ENCODE results near the gene ATF6.

DNA sequence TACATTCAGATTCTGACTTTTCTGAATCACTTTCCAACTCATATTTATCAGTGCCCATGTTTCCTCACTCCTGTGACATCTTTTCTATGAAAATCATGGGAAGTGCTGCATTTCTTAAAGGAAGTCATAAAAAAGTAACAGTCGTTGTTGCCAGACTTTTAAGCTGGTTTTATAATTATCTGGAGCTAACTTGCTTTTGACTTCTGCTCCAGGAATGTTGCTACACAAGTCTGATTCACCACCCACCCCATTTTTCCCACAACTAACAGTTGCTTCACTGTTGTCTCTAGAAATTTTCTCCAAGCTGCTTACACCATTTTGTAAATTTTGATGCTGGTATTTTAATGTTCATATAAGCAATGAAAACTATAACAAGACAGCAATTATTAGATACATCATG, 32.6 kb upstream of the ATF6 start:
- TF ChIP-seq POLR2AphosphoS5 (IDR thresholded peaks at IDR 0.05; ENCODE audit: low read depth, low read length) (no peak), POLR2A (IDR thresholded peaks at IDR 0.05; ENCODE audit: low read depth, low read length) (no peak), TAF1 (IDR thresholded peaks at IDR 0.05; ENCODE audit: low read depth, low read length) (no peak), PAX5 (IDR thresholded peaks at IDR 0.05; ENCODE audit: insufficient read depth, low read length, severe bottlenecking) (no peak)

Measured in GM12891 (cell line).